GM12891 (cell line): ENCODE measurements around the gene FOXO3.

ENCODE experiments used
- PAX5 ChIP-seq: IDR thresholded peaks from 2 replicates; pipeline ENCODE4 v1.6.1; 2011; ENCODE audit warnings: low read length, moderate library complexity, mild to moderate bottlenecking; ENCODE audit not compliant: insufficient read depth, severe bottlenecking
- POLR2A ChIP-seq: IDR thresholded peaks from 2 replicates; pipeline ENCODE4 v1.6.1; 2011; ENCODE audit warnings: low read depth, low read length, control low read depth
- POLR2AphosphoS5 ChIP-seq: IDR thresholded peaks from 2 replicates; pipeline ENCODE4 v1.6.1; 2011; ENCODE audit warnings: low read depth, low read length, control low read depth
- POU2F2 ChIP-seq: IDR thresholded peaks from 2 replicates; pipeline ENCODE4 v1.6.1; 2011; ENCODE audit warnings: low read depth, mild to moderate bottlenecking, control low read depth, low read length, moderate library complexity
- SPI1 ChIP-seq: IDR thresholded peaks from 2 replicates; pipeline ENCODE4 v1.6.1; 2011; ENCODE audit warnings: low read depth, low read length, control low read depth
- TAF1 ChIP-seq: IDR thresholded peaks from 2 replicates; pipeline ENCODE4 v1.6.1; 2011; ENCODE audit warnings: low read depth, low read length, control low read depth

GRCh38 chr6:108656836-108657235 is 96.1 kb downstream of the FOXO3 start:
- TF ChIP-seq POLR2A (no peak), TAF1 (no peak), SPI1 (no peak), POLR2AphosphoS5 (no peak), PAX5 (no peak), POU2F2 (no peak)
